Ovary (tissue), 3 donors: ENCODE results near the gene ARHGEF19.
"Not testable (repeated sequence)": the region's sequence is repeated elsewhere in the genome, so short reads cannot be mapped to it uniquely, and the experiment has no call there.

Source experiments
- CTCF ChIP-seq, 3 donors: fragments of 450-650 bp in 2 of 3; fragments of 200-600 bp in 1 of 3; IDR thresholded peaks; one replicate each; pipeline versions ENCODE4 v1.5.1 to v1.8.0; 2016 to 2022; ENCODE audit warnings: antibody characterized with exemption in 3 of 3, mild to moderate bottlenecking in 1 of 3
- POLR2A ChIP-seq: fragments of 450-650 bp; IDR thresholded peaks from one replicate; pipeline ENCODE4 v1.6.1; 2017; ENCODE audit warnings: antibody characterized with exemption, mild to moderate bottlenecking, moderate library complexity
- donor health status: DM: no; HTN: no; CAD: no.

- TF ChIP-seq CTCF (IDR thresholded peaks at IDR 0.05); POLR2A: not testable (repeated sequence)
Measured at GRCh38 chr1:16196139-16196538, 16.3 kb downstream of the ARHGEF19 start.
